Hepatocyte (in vitro differentiated cells): ENCODE measurements around the gene TTLL5. TPM values are rescaled to one million over a fixed set of nuclear protein-coding genes. Genes with fewer than 3 reads are reported as not detected.

Experiments
- DNase-seq: peaks from one replicate; pipeline ENCODE4 v3.0.0-alpha.2; 2016; ENCODE audit warnings: low spot score
- H2AFZ ChIP-seq: fragments of 200-600 bp; sonication (generic); 2 replicates; pipeline ENCODE4 v1.6.0; 2016; ENCODE audit warnings: antibody characterized with exemption, mild to moderate bottlenecking
- H3K27ac ChIP-seq: fragments of 200-600 bp; sonication (generic); 2 replicates; pipeline ENCODE4 v1.5.1; 2016; ENCODE audit warnings: mild to moderate bottlenecking
- H3K27me3 ChIP-seq: fragments of 200-600 bp; sonication (generic); 2 replicates; pipeline ENCODE4 v1.6.1; 2016
- H3K36me3 ChIP-seq: fragments of 200-600 bp; sonication (generic); replicated peaks from 2 replicates; pipeline ENCODE4 v1.5.1; 2016; ENCODE audit warnings: low read depth; ENCODE audit not compliant: insufficient read depth
- H3K4me1 ChIP-seq: fragments of 200-600 bp; sonication (generic); 2 replicates; pipeline ENCODE4 v1.5.1; 2016; ENCODE audit warnings: mild to moderate bottlenecking, moderate library complexity; ENCODE audit not compliant: insufficient read depth
- H3K4me2 ChIP-seq: fragments of 200-600 bp; sonication (generic); 2 replicates; pipeline ENCODE4 v1.6.0; 2016
- H3K4me3 ChIP-seq: fragments of 200-600 bp; sonication (generic); 2 replicates; pipeline ENCODE4 v1.5.1; 2016; ENCODE audit warnings: mild to moderate bottlenecking
- H3K79me2 ChIP-seq: fragments of 200-600 bp; sonication (generic); 2 replicates; pipeline ENCODE4 v1.6.0; 2017; ENCODE audit warnings: mild to moderate bottlenecking
- H3K9me2 ChIP-seq: fragments of 200-600 bp; sonication (generic); replicated peaks from 2 replicates; pipeline ENCODE4 v1.6.0; 2017; ENCODE audit warnings: mild to moderate bottlenecking; ENCODE audit not compliant: insufficient read depth
- H3K9me3 ChIP-seq: fragments of 200-600 bp; sonication (generic); 2 replicates; pipeline ENCODE4 v1.5.1; 2016; ENCODE audit warnings: low read depth, mild to moderate bottlenecking
- H4K20me1 ChIP-seq: fragments of 200-600 bp; sonication (generic); 2 replicates; pipeline ENCODE4 v1.6.0; 2016; ENCODE audit warnings: mild to moderate bottlenecking; ENCODE audit not compliant: insufficient read depth, poor library complexity, severe bottlenecking
- EZH2 ChIP-seq: fragments of 200-600 bp; sonication (generic); IDR thresholded peaks from 2 replicates; pipeline ENCODE4 v1.6.1; 2016; ENCODE audit warnings: antibody characterized with exemption, mild to moderate bottlenecking, borderline replicate concordance
- EZH2phosphoT487 ChIP-seq: fragments of 200-600 bp; sonication (generic); IDR thresholded peaks from one replicate; pipeline ENCODE4 v1.6.1; 2018; ENCODE audit warnings: antibody characterized with exemption, mild to moderate bottlenecking, low read depth, moderate library complexity; ENCODE audit not compliant: unreplicated experiment, severe bottlenecking
- WGBS: methylation state at CpG from one replicate; pipeline ENCODE4 v1.1.6; 2016; ENCODE audit warnings: low lambda C conversion rate; ENCODE audit errors: missing lambda C conversion rate; 5-methylcytosine and 5-hydroxymethylcytosine counted together
- polyA plus RNA-seq: library from polyadenylated mRNA; unstranded; fragments of >200 nt; fragmentation: Nextera tagmentation; extraction: Ambion mirVana; gene quantifications from 2 replicates; pipeline ENCODE4 v1.2.1, GENCODE V29; 2016
- total RNA-seq: library from RNA; depleted of rRNA; stranded (reverse); fragments of >200 nt; gene quantifications from 2 replicates; pipeline ENCODE4 v1.2.3, GENCODE V29; 2014
- TF ChIP-seq, protein P1 (sequence below): fragments of 200-600 bp; sonication (generic); IDR thresholded peaks from 2 replicates; pipeline ENCODE4 v1.5.1; 2016; ENCODE audit warnings: antibody characterized with exemption, mild to moderate bottlenecking; ENCODE audit not compliant: poor library complexity

The TTLL5 gene
- total and polyA plus RNA-seq, 2 experiments from 2014 or later: 8.9 to 11.1 TPM

DNA sequence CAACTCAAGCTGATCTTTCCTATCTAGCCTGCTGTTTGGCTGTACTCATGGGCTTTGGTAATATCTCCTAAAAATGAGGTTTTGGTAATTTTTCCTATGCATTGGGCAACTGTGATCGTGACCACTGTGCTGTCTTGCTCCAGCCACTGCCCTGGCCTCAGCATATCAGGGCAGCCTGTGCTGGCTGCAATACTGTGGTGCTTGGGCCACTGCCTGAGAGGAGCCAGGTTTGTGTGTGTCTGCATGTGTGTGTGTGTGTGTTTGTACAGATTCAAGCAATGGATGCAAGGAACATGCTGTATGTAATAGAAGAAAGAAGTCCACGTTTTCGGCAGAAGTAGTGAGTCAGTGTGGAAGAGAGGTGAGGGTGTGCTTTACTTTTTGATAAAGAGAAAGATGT is 13.4 kb upstream of the TTLL5 start:
- Histone ChIP-seq H3K4me1 (peaks cover 45% of the 10 kb centered on the region), H4K20me1 (no peaks in the 10 kb centered on the region), H3K27ac (peak overlapping the region; percentile 88), H3K4me3 (no peak overlapping the region), H3K4me2 (peak overlapping the region; percentile 29), H3K36me3 (no peaks in the 10 kb centered on the region), H3K27me3 (no peaks in the 10 kb centered on the region), H3K9me2 (no peaks in the 10 kb centered on the region), H3K9me3 (no peaks in the 10 kb centered on the region), H3K79me2 (no peaks in the 10 kb centered on the region), H2AFZ (no peak overlapping the region)
- TF ChIP-seq EZH2 (no peak), EZH2phosphoT487 (no peak)
- TF ChIP-seq, protein P1, sequence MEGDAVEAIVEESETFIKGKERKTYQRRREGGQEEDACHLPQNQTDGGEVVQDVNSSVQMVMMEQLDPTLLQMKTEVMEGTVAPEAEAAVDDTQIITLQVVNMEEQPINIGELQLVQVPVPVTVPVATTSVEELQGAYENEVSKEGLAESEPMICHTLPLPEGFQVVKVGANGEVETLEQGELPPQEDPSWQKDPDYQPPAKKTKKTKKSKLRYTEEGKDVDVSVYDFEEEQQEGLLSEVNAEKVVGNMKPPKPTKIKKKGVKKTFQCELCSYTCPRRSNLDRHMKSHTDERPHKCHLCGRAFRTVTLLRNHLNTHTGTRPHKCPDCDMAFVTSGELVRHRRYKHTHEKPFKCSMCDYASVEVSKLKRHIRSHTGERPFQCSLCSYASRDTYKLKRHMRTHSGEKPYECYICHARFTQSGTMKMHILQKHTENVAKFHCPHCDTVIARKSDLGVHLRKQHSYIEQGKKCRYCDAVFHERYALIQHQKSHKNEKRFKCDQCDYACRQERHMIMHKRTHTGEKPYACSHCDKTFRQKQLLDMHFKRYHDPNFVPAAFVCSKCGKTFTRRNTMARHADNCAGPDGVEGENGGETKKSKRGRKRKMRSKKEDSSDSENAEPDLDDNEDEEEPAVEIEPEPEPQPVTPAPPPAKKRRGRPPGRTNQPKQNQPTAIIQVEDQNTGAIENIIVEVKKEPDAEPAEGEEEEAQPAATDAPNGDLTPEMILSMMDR: no peak
- 50% methylated on average over 3 of the region's 3 CpGs for WGBS
- DNase-seq: no peak

DNA sequence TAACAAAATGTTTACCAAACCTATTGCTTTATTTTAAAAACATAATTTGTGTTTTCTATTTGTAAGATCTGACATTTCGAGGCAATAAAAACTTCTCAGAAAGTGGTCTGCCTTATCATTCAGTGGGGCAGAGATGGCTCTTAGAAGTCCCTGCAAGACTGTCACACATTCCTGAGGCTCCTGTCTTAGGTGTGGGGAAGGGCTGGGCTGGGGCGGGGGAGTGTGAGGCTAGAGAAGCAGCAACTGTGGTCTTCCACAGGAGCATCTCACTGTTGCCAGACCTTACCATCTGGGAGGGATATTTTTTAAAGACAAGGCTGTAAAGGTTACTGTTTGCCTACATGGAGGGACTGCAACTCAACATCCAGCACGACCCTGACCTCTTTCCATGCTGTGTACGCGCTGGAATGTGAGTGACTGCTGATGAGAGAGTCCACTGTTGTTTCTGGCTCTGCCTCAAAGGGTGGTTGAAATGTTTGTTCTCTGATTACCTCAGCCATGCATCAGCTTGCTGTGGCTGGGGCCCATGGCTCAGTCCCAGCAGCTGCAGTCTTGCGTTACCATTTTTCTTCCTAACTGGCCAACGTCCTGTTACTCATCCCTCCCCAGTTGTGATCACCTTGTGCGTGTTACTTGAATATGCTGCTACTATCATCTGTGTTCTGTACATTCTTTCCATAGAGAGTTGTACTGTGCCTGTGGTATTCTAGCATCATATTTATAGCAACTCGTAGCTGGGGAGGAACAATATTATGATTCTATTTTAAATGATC is 12.8 kb upstream of the TTLL5 start:
- Histone ChIP-seq H3K9me2 (no peaks in the 10 kb centered on the region), H3K4me3 (no peak overlapping the region), H3K9me3 (no peaks in the 10 kb centered on the region), H3K4me1 (peaks cover 45% of the 10 kb centered on the region), H4K20me1 (no peaks in the 10 kb centered on the region), H2AFZ (no peak overlapping the region), H3K4me2 (peak overlapping the region; percentile 39), H3K27ac (peak overlapping the region; percentile 88), H3K27me3 (no peaks in the 10 kb centered on the region), H3K36me3 (no peaks in the 10 kb centered on the region), H3K79me2 (no peaks in the 10 kb centered on the region)
- TF ChIP-seq EZH2: no peak
- no peak for TF ChIP-seq EZH2phosphoT487
- TF ChIP-seq, protein P1: no peak
- WGBS: 49% methylated on average over 9 of the region's 9 CpGs
- DNase-seq: peak; percentile 75

DNA sequence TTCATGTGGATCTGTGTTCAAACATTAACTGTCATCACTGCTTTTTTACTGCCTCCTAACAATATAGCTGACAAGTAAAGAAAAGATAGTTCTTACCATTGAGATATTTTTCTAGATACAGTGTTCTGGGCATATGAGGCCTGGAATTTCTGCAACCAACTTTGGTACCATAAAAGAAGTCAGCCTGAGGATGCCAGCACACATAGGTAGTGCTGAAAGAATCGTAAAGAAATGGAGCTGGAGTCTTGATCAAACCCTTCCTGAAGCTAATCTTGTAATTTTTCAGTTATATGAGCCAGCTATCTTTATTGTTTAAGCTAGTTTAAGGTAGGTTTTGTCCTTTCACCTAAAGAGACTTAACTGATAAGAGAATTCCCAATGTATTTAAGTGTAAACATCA is 11.7 kb upstream of the TTLL5 start:
- Histone ChIP-seq H3K9me3 (no peaks in the 10 kb centered on the region), H3K36me3 (no peaks in the 10 kb centered on the region), H3K27ac (peak overlapping the region; percentile 88), H3K4me3 (no peak overlapping the region), H2AFZ (no peak overlapping the region), H4K20me1 (no peaks in the 10 kb centered on the region), H3K4me1 (peaks cover 45% of the 10 kb centered on the region), H3K9me2 (no peaks in the 10 kb centered on the region), H3K4me2 (no peak overlapping the region), H3K79me2 (no peaks in the 10 kb centered on the region), H3K27me3 (no peaks in the 10 kb centered on the region)
- 88% methylated on average over 1 of the region's 1 CpG for WGBS
- TF ChIP-seq EZH2: no peak
- no peak for TF ChIP-seq EZH2phosphoT487
- TF ChIP-seq, protein P1: no peak
- DNase-seq: no peak
